ELF-1 (cell line): ENCODE measurements around the gene SLC6A17.

Experiments
- DNase-seq: peaks from one replicate; pipeline ENCODE4 v3.0.0-alpha.2; 2016; ENCODE audit warnings: low read depth, low spot score

The SLC6A17 gene

GRCh38 chr1:110173466-110174105, 23.3 kb downstream of the SLC6A17 start:
- peak; percentile 34 for DNase-seq

DNA sequence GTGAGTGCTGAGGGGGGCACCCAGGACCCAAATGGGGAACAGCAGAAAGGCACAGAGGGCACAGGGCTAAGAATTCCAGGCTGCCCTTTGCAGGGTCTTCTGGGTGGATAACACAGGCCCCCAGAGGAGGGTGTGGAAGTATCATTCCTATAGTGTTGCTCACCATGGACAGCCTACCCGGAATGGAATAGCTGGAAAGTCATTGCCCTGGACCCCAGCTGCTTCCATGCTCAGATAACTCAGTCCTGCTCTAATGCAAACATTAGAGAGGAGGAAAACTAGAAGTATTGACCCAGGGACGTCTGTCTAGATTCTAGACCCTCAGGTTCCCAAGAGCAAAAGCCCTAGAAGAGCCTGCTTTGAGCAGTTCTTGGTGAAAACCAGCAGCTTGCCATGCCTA, 24.7 kb downstream of the SLC6A17 start:
- peak; percentile 18 for DNase-seq

GRCh38 chr1:110176299-110176956, 26.1 kb downstream of the SLC6A17 start:
- DNase-seq: no peak

DNA sequence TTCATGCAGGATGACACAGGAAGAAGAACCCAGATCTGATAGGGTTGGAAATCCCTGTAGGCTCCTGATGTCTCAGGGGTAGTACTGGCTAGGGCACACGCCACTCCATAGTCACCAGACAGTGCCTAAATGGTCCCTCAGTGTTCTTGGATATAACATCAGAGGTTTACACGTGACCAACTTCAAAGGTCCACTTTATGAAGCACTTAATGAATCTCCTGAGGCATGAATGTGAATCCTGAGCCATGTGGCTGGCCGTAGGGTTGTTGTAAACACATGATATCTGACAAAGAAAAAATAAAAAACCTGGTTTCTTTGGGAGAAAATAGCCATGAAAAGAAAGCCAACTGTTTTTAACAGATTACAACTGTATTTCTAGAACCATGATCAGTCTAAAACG, 27.5 kb downstream of the SLC6A17 start:
- no peak for DNase-seq

GRCh38 chr1:110183642-110184167, 33.4 kb downstream of the SLC6A17 start:
- no peak for DNase-seq

GRCh38 chr1:110184446-110184845, 34.2 kb downstream of the SLC6A17 start:
- DNase-seq: no peak

DNA sequence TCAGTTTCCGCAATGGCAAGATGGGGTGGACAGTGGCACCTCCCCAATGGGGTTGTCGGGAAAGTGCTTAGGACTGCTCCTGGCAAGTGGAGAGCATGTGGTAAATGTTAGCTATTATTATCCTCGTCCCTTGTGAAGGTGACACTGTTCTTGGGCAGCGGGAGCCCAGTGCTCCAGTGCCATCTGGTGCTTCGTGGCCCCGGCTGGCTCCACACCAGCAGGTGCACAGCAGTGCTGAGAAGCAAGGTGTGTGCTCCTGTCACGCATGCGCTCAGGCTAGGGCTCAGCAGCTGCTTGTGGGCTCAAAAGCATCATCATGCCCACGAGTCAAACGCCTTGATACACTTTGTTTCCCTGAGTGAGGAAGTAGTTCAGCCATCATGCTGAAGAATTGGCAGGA, 34.9 kb downstream of the SLC6A17 start:
- DNase-seq: no peak

DNA sequence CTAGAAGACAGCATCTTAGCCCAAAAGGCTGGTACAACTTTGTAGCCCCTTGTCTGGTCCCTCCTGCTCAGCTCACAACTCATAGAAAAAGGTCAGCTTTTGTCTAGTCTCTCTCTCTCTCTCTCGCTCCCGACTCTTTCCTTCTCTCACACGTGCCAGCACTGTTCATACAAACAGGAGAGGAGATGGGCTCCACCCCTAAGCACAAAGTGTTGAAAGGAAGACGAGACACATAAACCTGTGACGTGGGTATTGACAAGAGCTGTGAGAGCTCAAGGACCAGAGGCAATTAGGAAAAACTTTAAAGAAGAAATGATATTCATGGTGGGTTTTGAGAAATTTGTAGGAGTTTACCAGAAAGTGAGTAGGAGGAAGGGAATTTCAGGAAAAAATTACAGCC, 36.3 kb downstream of the SLC6A17 start:
- peak; percentile 45 for DNase-seq

DNA sequence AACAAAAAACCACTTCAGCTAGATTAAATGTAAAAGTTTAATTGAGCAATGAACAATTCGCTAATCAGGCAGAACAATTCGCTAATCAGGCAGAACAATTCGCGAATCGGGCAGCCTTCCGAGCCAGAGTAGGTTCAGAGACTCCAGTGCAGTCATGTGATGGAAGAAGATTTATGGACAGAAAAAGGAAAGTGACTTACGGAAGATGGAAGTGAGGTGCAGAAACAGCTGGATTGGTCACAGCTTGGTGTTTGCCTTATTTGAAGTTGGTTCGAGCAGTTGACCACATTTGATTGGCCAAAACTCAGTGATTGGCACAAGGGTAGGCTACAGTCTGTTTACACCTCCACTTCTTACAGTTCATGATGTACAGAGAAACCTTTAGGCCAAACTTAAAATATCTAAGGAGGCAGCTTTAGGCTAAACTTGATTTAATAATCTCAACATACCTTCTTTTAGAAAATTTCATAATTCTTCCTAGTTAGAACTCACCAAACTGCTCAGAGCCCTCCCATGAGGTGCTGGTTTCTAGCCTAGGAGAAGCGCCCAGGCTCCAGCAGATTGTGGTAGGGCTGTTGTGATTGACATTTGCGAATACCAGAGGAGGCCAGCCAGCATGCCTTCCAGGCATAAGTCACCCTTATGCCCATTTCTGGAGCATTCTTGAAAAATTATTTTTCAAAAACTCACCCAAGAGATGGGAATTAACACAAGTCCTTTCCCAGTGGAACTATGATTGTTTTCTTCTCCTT, 37.0 kb downstream of the SLC6A17 start:
- peak; percentile 84 for DNase-seq

GRCh38 chr1:110188035-110188618, 37.8 kb downstream of the SLC6A17 start:
- DNase-seq: peak; percentile 78

DNA sequence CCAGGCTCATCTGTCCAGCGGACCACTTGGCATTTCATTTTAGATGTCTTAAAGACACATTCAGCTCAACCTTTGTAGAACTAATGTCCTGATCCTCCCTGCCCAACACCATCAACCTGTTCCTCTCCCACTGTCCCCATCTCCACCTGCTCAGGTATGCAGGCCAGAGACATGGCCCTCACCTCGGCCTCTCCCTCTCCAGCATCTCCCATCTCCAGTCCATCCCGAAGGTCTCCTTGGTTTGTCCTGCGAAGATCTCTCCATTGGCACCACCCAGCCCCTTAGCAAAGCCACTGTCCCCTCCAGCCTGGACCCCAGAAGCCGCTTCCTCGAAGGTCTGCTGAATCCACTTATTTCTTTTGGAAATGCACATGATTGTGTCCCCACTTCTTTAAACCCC, 38.9 kb downstream of the SLC6A17 start:
- DNase-seq: no peak

DNA sequence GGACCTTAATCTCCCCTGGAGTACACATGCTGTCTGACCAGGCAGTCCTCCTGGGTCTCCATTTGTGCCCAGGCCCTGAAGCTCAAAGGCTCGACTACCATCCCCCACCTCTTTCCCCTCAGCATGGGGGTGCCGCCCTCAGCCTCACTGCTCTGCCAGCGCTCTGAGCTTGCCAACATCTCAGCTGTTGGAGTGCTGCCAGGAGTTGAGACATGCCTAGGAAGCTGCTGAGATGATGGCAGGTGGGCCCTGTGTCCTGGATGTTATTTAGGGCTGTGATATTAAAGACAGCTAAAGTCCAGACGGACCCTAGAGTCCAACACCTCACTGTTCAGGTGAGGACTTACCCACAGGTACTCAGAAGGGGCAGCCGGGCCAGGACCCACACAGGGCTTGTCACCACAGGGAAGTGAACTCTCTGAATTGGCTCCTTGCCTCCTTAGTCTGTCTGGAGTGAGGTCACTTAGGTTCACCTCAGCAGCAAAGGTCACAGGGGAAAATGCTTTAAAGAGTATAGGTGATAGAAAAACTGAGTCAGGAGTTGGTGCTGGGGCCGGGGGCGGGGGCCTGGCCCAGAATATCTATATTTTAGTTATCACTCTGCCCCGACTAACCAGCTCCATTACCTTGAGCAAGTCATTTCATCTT, 40.1 kb downstream of the SLC6A17 start:
- no peak for DNase-seq

DNA sequence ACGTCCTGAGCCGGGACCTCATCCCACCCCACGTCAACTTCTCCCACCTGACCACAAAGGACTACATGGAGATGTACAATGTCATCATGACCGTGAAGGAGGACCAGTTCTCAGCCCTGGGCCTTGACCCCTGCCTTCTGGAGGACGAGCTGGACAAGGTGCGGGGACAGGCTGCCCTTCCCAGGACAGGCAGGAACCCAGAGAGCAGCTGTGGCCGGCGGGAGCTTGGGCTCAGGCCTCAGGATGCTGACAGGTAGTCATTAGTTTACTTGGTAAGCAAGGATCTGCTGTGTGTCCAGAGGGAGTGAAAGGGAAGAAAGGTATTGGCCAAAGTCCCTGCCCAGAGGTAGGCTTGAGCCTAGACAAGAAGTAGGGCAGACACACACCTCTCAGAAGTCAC, 42.2 kb downstream of the SLC6A17 start:
- DNase-seq: no peak

DNA sequence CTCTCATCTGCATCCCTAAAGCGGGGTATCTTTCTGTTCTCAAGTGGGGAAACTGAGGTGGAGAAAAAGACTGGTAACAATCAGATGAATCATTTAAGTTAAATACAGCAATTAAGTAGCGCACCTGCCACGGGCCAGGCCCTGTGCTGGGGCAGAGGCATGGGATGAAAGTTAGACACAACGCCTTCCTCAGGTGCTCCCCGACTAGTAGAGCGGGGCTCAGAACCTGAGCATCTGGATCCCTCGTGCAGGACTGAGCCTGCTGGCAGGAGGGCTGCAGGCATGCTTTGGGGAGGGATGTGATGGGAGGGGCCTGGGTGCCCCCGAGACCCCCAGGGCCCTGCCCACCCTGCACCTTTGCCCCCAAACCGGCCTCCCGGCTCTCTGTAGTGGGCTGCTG, 44.9 kb downstream of the SLC6A17 start:
- no peak for DNase-seq

DNA sequence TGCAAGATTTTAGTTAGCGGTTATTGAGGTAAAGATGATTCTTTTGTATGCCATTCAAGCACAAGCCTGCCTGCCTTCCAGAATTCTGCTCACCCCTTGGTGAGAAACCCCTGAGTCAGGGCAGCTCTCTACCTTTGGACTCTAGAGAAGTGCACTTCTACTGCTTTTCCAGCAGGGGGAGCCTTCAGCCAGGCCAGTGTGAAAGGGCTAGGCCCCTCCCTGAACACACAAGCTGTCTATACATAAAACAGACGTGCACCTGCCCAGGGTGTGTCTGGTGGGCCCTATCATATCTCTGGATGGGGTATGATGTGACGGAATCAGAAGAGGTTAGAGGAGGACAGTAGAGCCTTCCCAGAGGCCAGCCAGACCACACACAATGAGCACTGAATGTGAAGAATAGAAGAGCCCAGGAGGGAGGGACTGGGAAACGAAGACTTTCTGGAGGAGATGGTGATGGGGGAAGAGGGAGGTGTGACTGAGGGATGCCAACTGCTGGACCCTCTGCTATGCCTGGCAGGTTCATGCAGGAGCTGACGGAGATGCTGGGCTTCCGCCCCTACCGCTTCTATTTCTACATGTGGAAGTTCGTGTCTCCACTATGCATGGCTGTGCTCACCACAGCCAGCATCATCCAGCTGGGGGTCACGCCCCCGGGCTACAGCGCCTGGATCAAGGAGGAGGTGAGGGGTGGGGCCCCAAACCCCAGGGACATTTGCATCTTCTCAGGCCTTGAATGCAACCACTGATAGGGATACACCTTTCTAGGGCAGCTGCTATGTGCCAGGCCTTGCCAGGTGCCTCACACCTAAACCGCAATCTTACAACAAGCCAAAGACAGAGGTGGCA, 46.8 kb downstream of the SLC6A17 start:
- DNase-seq: peak; percentile 76

DNA sequence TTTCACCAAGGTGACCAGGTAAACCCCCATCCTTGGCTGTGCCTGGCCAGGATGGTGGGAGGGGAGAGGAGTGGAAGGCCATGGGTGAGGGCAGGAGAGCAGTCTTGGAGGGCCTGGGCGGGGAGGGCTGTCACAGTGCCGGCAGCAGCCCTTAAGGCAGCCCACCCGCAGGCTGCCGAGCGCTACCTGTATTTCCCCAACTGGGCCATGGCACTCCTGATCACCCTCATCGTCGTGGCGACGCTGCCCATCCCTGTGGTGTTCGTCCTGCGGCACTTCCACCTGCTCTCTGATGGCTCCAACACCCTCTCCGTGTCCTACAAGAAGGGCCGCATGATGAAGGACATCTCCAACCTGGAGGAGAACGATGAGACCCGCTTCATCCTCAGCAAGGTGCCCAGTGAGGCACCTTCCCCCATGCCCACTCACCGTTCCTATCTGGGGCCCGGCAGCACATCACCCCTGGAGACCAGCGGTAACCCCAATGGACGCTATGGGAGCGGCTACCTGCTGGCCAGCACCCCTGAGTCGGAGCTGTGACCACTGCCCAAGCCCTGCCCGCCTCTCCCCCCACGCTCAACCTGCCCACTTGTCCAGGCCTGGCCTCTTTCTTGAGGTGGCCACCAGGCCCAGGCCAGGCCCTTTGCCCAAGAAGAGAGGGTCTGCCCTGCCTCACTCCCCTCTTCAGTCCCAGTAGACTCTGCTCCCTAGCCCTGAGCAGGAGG, 47.8 kb downstream of the SLC6A17 start:
- no peak for DNase-seq

DNA sequence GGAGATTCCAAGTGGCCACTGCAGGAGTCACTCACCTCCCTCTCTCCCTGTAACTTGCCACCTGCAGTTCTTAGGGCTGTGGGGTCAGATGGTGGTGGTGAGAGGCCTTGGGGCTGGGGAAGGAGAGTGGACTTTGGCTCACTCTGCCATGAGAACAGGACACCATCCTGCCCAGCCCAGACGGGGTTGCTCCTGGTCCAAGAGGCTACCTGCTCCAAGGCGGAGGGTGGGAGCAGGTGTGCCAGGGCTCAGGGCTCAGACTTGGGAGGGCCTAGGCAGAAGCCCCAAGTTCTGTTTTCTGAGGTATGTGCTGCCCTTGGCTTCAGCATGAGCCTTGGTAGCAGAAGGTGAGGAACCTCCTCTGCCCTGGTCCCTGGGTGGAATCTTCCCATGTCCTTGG, 48.5 kb downstream of the SLC6A17 start:
- DNase-seq: no peak

GRCh38 chr1:110200190-110200589, 49.9 kb downstream of the SLC6A17 start:
- DNase-seq: no peak

GRCh38 chr1:110200666-110201065, 50.4 kb downstream of the SLC6A17 start:
- DNase-seq: peak; percentile 29

GRCh38 chr1:110201157-110201825, 51.0 kb downstream of the SLC6A17 start:
- no peak for DNase-seq
